Panc1 (cell line): ENCODE results near the gene MAML3. TPM values are rescaled to one million over a fixed set of nuclear protein-coding genes. Genes with fewer than 3 reads are reported as not detected.

Source experiments
- ATAC-seq: fragments of 200-7000 bp; cut with Tn5 transposase; 2 replicates; pipeline ENCODE4 v1.9.1; 2020; ENCODE audit warnings: mild to moderate bottlenecking, moderate library complexity
- BruUV-seq: library from RNA; stranded (reverse); fragments of 400-500 nt; replicated peaks from 2 replicates; lab custom pipeline; 2021; lab: Mats Ljungman, UMichigan
- CTCF ChIA-PET: fragments of 300-600 bp; sonication (Branson Sonifier 250); formaldehyde crosslinking; loops from one replicate; lab custom pipeline; 2022; ENCODE audit warnings: antibody characterized with exemption; lab: Charles Lee
- POLR2A ChIA-PET: fragments of 300-600 bp; sonication (Branson Sonifier 250); formaldehyde crosslinking; loops from one replicate; lab custom pipeline; 2022; ENCODE audit warnings: antibody characterized with exemption; lab: Charles Lee
- DNase-seq: peaks from one replicate; pipeline ENCODE4 v3.0.0-alpha.2; 2010; ENCODE audit warnings: low read depth, low spot score
- H3K27ac ChIP-seq: 2 replicates; pipeline ENCODE4 v1.5.1; 2011; ENCODE audit warnings: mild to moderate bottlenecking, low read length, inconsistent platforms
- H3K27me3 ChIP-seq: fragments of 200-500 bp; sonication (Bioruptor generic); 2 replicates; pipeline ENCODE4 v1.6.0; 2014; ENCODE audit warnings: low read length, inconsistent platforms; ENCODE audit not compliant: control insufficient read depth, insufficient read depth
- H3K36me3 ChIP-seq: fragments of 200-500 bp; sonication (Bioruptor generic); 2 replicates; pipeline ENCODE4 v1.5.1; 2014; ENCODE audit warnings: inconsistent platforms, mild to moderate bottlenecking, low read length, moderate library complexity; ENCODE audit not compliant: control insufficient read depth, insufficient read depth
- H3K4me1 ChIP-seq: 2 replicates; pipeline ENCODE4 v1.5.1; 2011; ENCODE audit warnings: inconsistent platforms, mild to moderate bottlenecking, low read length, moderate library complexity; ENCODE audit not compliant: control insufficient read depth, insufficient read depth
- H3K4me3 ChIP-seq, 2 experiments: 2 replicates each; pipeline ENCODE4 v1.5.1; 2011 to 2012; ENCODE audit warnings: low read depth in 2 of 2, low read length in 2 of 2, mild to moderate bottlenecking in 2 of 2, inconsistent platforms in 1 of 2, moderate library complexity in 1 of 2
- H3K9me3 ChIP-seq: fragments of 200-500 bp; sonication (Bioruptor generic); 2 replicates; pipeline ENCODE4 v1.5.1; 2014; ENCODE audit warnings: low read depth, mild to moderate bottlenecking, inconsistent platforms, low read length, moderate library complexity; ENCODE audit not compliant: control insufficient read depth, insufficient read depth
- POLR2AphosphoS5 ChIP-seq: IDR thresholded peaks from 2 replicates; pipeline ENCODE4 v1.6.1; 2012; ENCODE audit warnings: mild to moderate bottlenecking, low read depth, low read length, moderate library complexity
- SIN3A ChIP-seq: IDR thresholded peaks from 2 replicates; pipeline ENCODE4 v1.6.1; 2012; ENCODE audit warnings: low read depth, mild to moderate bottlenecking, low read length, moderate library complexity, borderline replicate concordance; ENCODE audit not compliant: insufficient read depth
- TCF7L2 ChIP-seq: IDR thresholded peaks from 2 replicates; pipeline ENCODE4 v1.6.1; 2011; ENCODE audit warnings: mild to moderate bottlenecking, low read depth, low read length, inconsistent platforms
- in situ Hi-C: cut with HindIII; loops from 2 replicates; pipeline ENCODE4 v1.10.0; 2016; ENCODE audit warnings: low sequenced_read_pairs, low pct_unique_long_range_greater_than_20kb
- intact Hi-C: fragments of 100-400 bp; cut with micrococcal nuclease; formaldehyde crosslinking; loops from one replicate; pipeline ENCODE4 v1.10.0; 2022; ENCODE audit not compliant: unreplicated experiment
- total RNA-seq: library from RNA; stranded (reverse); gene quantifications from one replicate; pipeline ENCODE4 v1.2.1, GENCODE V29; 2021; ENCODE audit not compliant: unreplicated experiment
- TF ChIP-seq, protein P1 (sequence below), 2 experiments: IDR thresholded peaks; 2 replicates each; pipeline ENCODE4 v1.6.1; 2011 to 2012; ENCODE audit warnings: low read depth in 2 of 2, control low read depth in 1 of 2, low read length in 1 of 2, mild to moderate bottlenecking in 1 of 2, moderate library complexity in 1 of 2; ENCODE audit not compliant: insufficient read depth in 1 of 2
- TF ChIP-seq, protein P2 (sequence below): fragments of 450-650 bp; IDR thresholded peaks from 2 replicates; pipeline ENCODE4 v1.5.1; 2017; ENCODE audit warnings: mild to moderate bottlenecking

Gene MAML3
- total RNA-seq, 1 experiment from 2014 or later, result 7.7 TPM

DNA sequence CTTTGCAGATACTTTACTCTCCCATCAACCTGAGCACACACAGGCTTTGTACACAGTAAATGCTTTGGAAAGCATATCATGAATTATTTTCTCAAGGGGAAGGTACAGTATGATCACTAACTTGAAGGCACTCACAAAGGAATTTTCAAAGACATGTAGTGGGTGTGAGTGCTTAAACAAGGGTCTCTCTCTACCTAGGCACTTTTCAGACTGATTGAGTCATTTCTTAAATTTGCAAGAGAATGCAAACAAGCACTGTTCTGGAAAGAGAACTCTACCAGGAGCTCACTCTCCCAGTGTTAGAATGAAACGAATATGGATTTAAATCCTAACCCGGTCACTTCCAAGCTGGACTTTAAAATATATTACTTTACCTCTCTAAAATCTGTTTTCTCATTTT is 85.7 kb downstream of the MAML3 start:
- Histone ChIP-seq H3K4me3 (no peak overlapping the region), H3K27me3 (no peaks in the 10 kb centered on the region), H3K36me3 (no peaks in the 10 kb centered on the region), H3K9me3 (no peaks in the 10 kb centered on the region), H3K4me1 (peaks cover 21% of the 10 kb centered on the region), H3K27ac (no peak overlapping the region; the same call in 1 of the 2 replicates)
- in situ Hi-C loops, result no loop called here
- DNase-seq (no peak), ATAC-seq (no peak)
- ChIA-PET POLR2A (no interaction called here), CTCF (no interaction called here)
- TF ChIP-seq TCF7L2, result no peak
- no peak for TF ChIP-seq POLR2AphosphoS5
- TF ChIP-seq, protein P1, sequence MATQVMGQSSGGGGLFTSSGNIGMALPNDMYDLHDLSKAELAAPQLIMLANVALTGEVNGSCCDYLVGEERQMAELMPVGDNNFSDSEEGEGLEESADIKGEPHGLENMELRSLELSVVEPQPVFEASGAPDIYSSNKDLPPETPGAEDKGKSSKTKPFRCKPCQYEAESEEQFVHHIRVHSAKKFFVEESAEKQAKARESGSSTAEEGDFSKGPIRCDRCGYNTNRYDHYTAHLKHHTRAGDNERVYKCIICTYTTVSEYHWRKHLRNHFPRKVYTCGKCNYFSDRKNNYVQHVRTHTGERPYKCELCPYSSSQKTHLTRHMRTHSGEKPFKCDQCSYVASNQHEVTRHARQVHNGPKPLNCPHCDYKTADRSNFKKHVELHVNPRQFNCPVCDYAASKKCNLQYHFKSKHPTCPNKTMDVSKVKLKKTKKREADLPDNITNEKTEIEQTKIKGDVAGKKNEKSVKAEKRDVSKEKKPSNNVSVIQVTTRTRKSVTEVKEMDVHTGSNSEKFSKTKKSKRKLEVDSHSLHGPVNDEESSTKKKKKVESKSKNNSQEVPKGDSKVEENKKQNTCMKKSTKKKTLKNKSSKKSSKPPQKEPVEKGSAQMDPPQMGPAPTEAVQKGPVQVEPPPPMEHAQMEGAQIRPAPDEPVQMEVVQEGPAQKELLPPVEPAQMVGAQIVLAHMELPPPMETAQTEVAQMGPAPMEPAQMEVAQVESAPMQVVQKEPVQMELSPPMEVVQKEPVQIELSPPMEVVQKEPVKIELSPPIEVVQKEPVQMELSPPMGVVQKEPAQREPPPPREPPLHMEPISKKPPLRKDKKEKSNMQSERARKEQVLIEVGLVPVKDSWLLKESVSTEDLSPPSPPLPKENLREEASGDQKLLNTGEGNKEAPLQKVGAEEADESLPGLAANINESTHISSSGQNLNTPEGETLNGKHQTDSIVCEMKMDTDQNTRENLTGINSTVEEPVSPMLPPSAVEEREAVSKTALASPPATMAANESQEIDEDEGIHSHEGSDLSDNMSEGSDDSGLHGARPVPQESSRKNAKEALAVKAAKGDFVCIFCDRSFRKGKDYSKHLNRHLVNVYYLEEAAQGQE (IDR thresholded peaks at IDR 0.05; ENCODE audit: insufficient read depth in 1 of 2, low read depth in 2 of 2, low read length in 1 of 2), result no peak
- TF ChIP-seq, protein P2, sequence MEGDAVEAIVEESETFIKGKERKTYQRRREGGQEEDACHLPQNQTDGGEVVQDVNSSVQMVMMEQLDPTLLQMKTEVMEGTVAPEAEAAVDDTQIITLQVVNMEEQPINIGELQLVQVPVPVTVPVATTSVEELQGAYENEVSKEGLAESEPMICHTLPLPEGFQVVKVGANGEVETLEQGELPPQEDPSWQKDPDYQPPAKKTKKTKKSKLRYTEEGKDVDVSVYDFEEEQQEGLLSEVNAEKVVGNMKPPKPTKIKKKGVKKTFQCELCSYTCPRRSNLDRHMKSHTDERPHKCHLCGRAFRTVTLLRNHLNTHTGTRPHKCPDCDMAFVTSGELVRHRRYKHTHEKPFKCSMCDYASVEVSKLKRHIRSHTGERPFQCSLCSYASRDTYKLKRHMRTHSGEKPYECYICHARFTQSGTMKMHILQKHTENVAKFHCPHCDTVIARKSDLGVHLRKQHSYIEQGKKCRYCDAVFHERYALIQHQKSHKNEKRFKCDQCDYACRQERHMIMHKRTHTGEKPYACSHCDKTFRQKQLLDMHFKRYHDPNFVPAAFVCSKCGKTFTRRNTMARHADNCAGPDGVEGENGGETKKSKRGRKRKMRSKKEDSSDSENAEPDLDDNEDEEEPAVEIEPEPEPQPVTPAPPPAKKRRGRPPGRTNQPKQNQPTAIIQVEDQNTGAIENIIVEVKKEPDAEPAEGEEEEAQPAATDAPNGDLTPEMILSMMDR, result no peak
- TF ChIP-seq SIN3A, result no peak
- intact Hi-C loops, result no loop called here
- no TSS peak for BruUV-seq

DNA sequence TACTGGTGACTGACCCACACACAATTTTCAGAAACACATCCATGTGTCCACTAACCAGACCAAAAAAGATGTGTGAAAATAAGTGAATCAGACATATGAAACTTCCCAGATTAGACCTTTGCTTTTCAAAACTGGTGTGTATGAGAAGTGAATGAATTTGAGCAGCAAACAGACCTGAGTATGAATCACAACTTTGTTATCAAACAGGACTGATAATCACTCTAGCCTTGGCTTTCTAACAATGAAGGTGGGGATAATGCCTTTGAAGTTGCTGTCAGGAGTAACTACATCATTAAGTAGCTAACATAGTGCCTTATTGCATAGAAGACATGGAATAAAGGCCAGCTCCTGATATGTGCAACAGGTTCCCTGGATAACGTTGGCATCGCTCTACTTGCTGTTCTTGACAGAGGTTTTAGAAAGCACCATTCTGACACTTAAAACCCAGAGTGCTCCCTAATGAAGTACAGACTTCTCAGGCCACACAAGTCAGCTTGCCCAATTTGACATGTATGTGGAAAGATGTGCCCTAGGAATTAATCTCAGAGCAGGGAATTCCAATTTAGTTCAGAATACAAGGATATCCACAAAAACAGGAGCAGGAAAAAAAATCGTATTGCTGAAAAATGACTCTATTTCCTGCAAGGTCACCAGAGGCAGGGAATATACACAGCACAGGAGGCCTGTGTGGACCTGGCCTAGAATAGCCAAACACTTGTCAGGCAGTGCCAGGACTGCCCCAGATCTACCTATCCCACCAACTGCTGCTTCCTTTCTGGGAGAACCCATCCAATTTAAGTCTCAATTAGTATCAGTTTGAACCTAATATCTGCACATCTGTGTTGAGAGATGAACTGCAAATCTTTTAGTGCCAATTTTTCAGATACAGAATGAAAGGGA is 87.7 kb downstream of the MAML3 start:
- peaks cover 30% of the 10 kb centered on the region for H3K4me1 ChIP-seq
- H3K27me3 ChIP-seq, result no peaks in the 10 kb centered on the region
- no peaks in the 10 kb centered on the region for H3K36me3 ChIP-seq
- in situ Hi-C loops (no loop called here), intact Hi-C loops (no loop called here)
- no peak overlapping the region for H3K4me3 ChIP-seq
- TF ChIP-seq POLR2AphosphoS5 (no peak), SIN3A (no peak), TCF7L2 (no peak)
- TF ChIP-seq, protein P1 (IDR thresholded peaks at IDR 0.05; ENCODE audit: insufficient read depth in 1 of 2, low read depth in 2 of 2, low read length in 1 of 2), result no peak
- TF ChIP-seq, protein P2, result no peak
- H3K9me3 ChIP-seq, result no peaks in the 10 kb centered on the region
- CTCF ChIA-PET, result no interaction called here
- no peak overlapping the region for H3K27ac ChIP-seq
- BruUV-seq, result no TSS peak
- ATAC-seq (no peak), DNase-seq (no peak)
- POLR2A ChIA-PET, result no interaction called here
